K562 (cell line): ENCODE results near the gene STON2. TPM values are rescaled to one million over a fixed set of nuclear protein-coding genes. Genes with fewer than 3 reads are reported as not detected.
A peak's percentile ranks its signal among the peaks of the same experiment; 100 is the strongest.

Experiments used
- ATF3 ChIP-seq, 2 experiments: fragments of 450-650 bp in 1 of 2; sonication (generic) in 1 of 2; formaldehyde crosslinking in 1 of 2; IDR thresholded peaks in 1 of 2; conservative IDR thresholded peaks in 1 of 2; 2 replicates each; pipeline versions ENCODE4 v1.6.1 to v1.8.1; 2016 to 2023; ENCODE audit warnings: mild to moderate bottlenecking in 2 of 2, moderate library complexity in 2 of 2, inconsistent platforms in 1 of 2, missing genetic modification reagents in 1 of 2
- CEBPB ChIP-seq: fragments of 450-650 bp; IDR thresholded peaks from 2 replicates; pipeline ENCODE4 v1.6.1; 2016; ENCODE audit warnings: missing genetic modification characterization, missing compliant biosample characterization
- CREB3L1 ChIP-seq: fragments of 450-650 bp; IDR thresholded peaks from 2 replicates; pipeline ENCODE4 v1.6.1; 2014; ENCODE audit warnings: low read depth, mild to moderate bottlenecking, moderate library complexity, borderline replicate concordance
- GATA2 ChIP-seq: sonication (generic); formaldehyde crosslinking; IDR thresholded peaks from 2 replicates; pipeline ENCODE4 v1.4.0; 2020; ENCODE audit warnings: mild to moderate bottlenecking, missing genetic modification reagents
- LARP7 ChIP-seq: fragments of 450-650 bp; IDR thresholded peaks from 2 replicates; pipeline ENCODE4 v1.6.1; 2016
- NR3C1 ChIP-seq: sonication (generic); formaldehyde crosslinking; IDR thresholded peaks from 2 replicates; pipeline ENCODE4 v1.8.1; 2022; ENCODE audit warnings: missing genetic modification reagents
- PHF8 ChIP-seq: fragments of 200-600 bp; sonication (generic); IDR thresholded peaks from 2 replicates; pipeline ENCODE4 v1.6.1; 2012; ENCODE audit warnings: mixed run types, mild to moderate bottlenecking, inconsistent platforms, low read length, moderate library complexity, borderline replicate concordance
- POLR3A ChIP-seq: IDR thresholded peaks from 2 replicates; pipeline ENCODE4 v1.6.1; 2011; ENCODE audit warnings: borderline replicate concordance, mild to moderate bottlenecking, moderate library complexity; ENCODE audit not compliant: insufficient read length, insufficient read depth; ENCODE audit errors: extremely low read depth
- SMAD2 ChIP-seq: fragments of 150-350 bp; IDR thresholded peaks from 2 replicates; pipeline ENCODE4 v1.6.1; 2014; ENCODE audit warnings: low read depth, mild to moderate bottlenecking, low read length
- TARDBP ChIP-seq: fragments of 450-650 bp; IDR thresholded peaks from 2 replicates; pipeline ENCODE4 v1.6.1; 2016
- TCF7 ChIP-seq: sonication (generic); IDR thresholded peaks from 2 replicates; pipeline ENCODE4 v1.6.1; 2016; ENCODE audit warnings: antibody characterized with exemption, borderline replicate concordance
- U2AF1 ChIP-seq: fragments of 200-400 bp; formaldehyde crosslinking; optimal IDR thresholded peaks from 2 replicates; pipeline ENCODE3; 2017; ENCODE audit warnings: mild to moderate bottlenecking, low read depth, low read length, moderate library complexity
- ZBTB1 ChIP-seq: sonication (generic); formaldehyde crosslinking; IDR thresholded peaks from 2 replicates; pipeline ENCODE4 v1.8.1; 2023; ENCODE audit warnings: missing genetic modification reagents, low read depth, mild to moderate bottlenecking, borderline replicate concordance
- ZNF197 ChIP-seq: fragments of 200-800 bp; sonication (Bioruptor generic); IDR thresholded peaks from 2 replicates; pipeline ENCODE4 v1.6.1; 2016; ENCODE audit warnings: low read depth, missing genetic modification characterization, missing compliant biosample characterization
- ZNF395 ChIP-seq: fragments of 200-800 bp; sonication (Bioruptor generic); IDR thresholded peaks from 2 replicates; pipeline ENCODE4 v1.6.1; 2017; ENCODE audit warnings: missing genetic modification characterization, missing compliant biosample characterization
- ZNF583 ChIP-seq: fragments of 250-450 bp; sonication (Bioruptor Pico); IDR thresholded peaks from 2 replicates; pipeline ENCODE4 v1.4.0; 2020
- ZNF766 ChIP-seq: fragments of 200-800 bp; sonication (Bioruptor generic); conservative IDR thresholded peaks from 2 replicates; pipeline ENCODE4 v1.6.1; 2016; ENCODE audit warnings: missing genetic modification characterization, missing compliant biosample characterization
- ZNF77 ChIP-seq: fragments of 250-450 bp; sonication (Bioruptor Pico); IDR thresholded peaks from 2 replicates; pipeline ENCODE4 v1.5.0; 2020
- polyA plus RNA-seq, 8 experiments: library from polyadenylated mRNA; depleted of rRNA in 4 of 8; stranded (reverse) in 5 of 8; unstranded in 3 of 8; fragments of >200 nt; fragmentation: Nextera tagmentation in 2 of 8; fragmentation: Illumina TruSeq in 1 of 8; extraction: Ambion mirVana in 2 of 8; extraction: Trizol in 1 of 8; gene quantifications; 2 replicates each; pipeline versions ENCODE4 v1.2.1 to v1.2.3, GENCODE V29; 2011 to 2014; ENCODE audit warnings: inconsistent platforms in 1 of 8, missing spikeins in 1 of 8
- total RNA-seq, 7 experiments: library from RNA; depleted of rRNA in 6 of 7; stranded (reverse); fragments of >200 nt in 6 of 7; fragmentation: Illumina TruSeq in 2 of 7; extraction: Trizol in 2 of 7; gene quantifications; 2 replicates each; pipeline versions ENCODE4 v1.2.1 to v1.2.3, GENCODE V29; 2011 to 2021; ENCODE audit warnings: low replicate concordance in 1 of 7
- TF ChIP-seq, protein P1 (sequence below): IDR thresholded peaks from 2 replicates; pipeline ENCODE4 v1.6.1; 2011; ENCODE audit warnings: borderline replicate concordance, low read depth, mild to moderate bottlenecking, moderate library complexity, low read length; ENCODE audit not compliant: insufficient read depth, poor library complexity, severe bottlenecking

Gene STON2
- total and polyA plus RNA-seq, 9 of the 15 experiments (the other 6 are each of a cell fraction or from before 2014, with no cell fraction given), result 7.8 to 99.3 (median 53.5) TPM

DNA sequence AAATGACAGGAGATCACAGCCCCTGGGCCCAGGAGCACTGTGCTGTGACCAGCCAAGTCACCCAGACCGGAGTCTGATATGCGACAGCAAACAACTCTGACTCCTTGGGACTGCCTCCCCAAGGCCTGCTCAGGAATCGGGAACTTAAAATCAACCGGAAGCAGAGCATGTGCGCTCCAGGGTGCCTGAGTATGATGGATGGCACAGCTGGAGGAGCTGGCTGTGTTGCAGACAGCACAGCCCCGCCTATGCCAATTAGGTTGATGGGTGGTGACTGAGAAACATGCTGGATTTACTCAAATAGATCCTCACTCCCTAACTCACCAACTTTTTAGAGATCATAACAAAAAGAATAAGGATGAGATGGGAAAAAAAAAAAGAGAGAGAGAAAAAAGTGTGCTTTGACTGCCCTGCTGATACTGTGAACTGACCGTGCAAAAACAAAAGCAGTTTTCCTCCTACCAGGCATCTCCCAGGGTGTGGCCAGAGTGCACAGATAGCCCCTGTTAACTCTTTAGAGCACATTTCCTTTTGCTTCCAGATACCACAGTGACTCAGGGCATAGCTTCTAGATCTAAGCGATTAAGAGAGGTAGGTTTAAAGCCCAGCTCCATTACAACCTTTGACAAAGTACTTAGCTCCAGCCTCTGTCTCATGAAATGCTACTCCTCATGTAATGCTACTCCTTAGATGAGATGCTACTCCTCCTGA, 27.4 kb upstream of the STON2 start (continued):
- TF ChIP-seq, protein P1, sequence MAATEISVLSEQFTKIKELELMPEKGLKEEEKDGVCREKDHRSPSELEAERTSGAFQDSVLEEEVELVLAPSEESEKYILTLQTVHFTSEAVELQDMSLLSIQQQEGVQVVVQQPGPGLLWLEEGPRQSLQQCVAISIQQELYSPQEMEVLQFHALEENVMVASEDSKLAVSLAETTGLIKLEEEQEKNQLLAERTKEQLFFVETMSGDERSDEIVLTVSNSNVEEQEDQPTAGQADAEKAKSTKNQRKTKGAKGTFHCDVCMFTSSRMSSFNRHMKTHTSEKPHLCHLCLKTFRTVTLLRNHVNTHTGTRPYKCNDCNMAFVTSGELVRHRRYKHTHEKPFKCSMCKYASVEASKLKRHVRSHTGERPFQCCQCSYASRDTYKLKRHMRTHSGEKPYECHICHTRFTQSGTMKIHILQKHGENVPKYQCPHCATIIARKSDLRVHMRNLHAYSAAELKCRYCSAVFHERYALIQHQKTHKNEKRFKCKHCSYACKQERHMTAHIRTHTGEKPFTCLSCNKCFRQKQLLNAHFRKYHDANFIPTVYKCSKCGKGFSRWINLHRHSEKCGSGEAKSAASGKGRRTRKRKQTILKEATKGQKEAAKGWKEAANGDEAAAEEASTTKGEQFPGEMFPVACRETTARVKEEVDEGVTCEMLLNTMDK, result no peak
- TF ChIP-seq ZNF583 (CRISPR knock-in tag) (no peak), LARP7 (no peak), CEBPB (no peak), PHF8 (peak; percentile 30; the same call in 1 of the 2 replicates), SMAD2 (no peak), ZNF395 (CRISPR knock-in tag) (peak; percentile 84; the same call in 1 of the 2 replicates), GATA2 (peak; percentile 87), ZNF77 (CRISPR knock-in tag) (no peak), U2AF1 (no peak), ATF3 (IDR thresholded peaks at IDR 0.05) (peak; percentile 41; the same call in 1 of the 2 replicates), ATF3 (CRISPR knock-in tag; conservative IDR thresholded peaks at IDR 0.05) (no peak; the same call in 1 of the 2 replicates), ZNF197 (CRISPR knock-in tag) (peak; percentile 60; the same call in 1 of the 2 replicates), CREB3L1 (no peak), ZNF766 (CRISPR knock-in tag) (no peak), NR3C1 (CRISPR knock-in tag) (no peak), TARDBP (no peak), ZBTB1 (CRISPR knock-in tag) (no peak), TCF7 (no peak), POLR3A (no peak)
